HG02678 (cell line): ENCODE data around the gene TMEM134.

ENCODE experiments used
- ATAC-seq: cut with Tn5 transposase; IDR thresholded peaks from one replicate; pipeline ENCODE4 v1.9.1; 2021; ENCODE audit warnings: mild to moderate bottlenecking, moderate library complexity; ENCODE audit not compliant: unreplicated experiment

The TMEM134 gene

DNA sequence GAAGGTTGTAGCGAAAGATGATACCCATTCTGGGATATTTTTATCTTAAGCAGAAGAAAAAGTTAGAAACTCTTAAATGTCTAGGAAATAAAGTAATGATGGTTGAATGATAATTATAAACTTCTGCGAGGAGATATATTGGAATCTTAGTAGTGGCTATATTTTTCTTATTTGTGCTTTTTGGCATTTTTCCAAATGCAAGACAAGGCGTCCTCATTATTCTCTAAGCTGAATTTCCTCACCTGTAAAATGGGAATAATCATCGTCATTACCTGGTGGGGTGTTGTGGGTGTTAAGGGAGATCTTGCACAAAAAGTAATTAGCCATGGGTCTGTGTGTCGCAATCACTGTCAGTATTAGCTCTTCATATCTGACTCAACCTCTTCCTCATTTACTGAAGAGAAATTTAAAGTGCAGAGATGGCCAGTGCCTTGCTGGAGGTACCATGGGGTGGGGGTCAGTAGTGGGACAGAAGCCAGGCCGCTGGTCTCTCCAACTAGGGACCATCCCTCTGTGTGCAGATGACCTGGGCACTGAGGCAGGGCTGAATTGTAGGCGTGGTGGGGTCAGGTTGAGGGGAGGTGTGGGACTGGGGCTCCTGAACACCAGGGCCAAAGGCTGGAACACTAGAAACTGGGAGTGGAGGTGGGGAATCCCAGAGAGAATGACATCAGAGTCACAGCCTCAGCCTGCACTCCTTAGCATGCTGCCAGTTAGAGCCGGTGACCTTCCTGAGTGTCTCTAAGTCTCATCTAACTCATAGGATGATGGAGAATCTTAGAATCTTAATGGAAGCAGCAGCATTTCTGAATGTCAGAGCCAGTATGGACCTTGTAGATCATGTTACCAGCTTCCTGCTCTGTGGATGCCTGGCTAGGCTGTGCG is 32.0 kb upstream of the TMEM134 start:
- no peak for ATAC-seq

- ATAC-seq, result no peak
These were observed 31.4 kb upstream of the TMEM134 start for GRCh38 chr11:67500484-67500821.

DNA sequence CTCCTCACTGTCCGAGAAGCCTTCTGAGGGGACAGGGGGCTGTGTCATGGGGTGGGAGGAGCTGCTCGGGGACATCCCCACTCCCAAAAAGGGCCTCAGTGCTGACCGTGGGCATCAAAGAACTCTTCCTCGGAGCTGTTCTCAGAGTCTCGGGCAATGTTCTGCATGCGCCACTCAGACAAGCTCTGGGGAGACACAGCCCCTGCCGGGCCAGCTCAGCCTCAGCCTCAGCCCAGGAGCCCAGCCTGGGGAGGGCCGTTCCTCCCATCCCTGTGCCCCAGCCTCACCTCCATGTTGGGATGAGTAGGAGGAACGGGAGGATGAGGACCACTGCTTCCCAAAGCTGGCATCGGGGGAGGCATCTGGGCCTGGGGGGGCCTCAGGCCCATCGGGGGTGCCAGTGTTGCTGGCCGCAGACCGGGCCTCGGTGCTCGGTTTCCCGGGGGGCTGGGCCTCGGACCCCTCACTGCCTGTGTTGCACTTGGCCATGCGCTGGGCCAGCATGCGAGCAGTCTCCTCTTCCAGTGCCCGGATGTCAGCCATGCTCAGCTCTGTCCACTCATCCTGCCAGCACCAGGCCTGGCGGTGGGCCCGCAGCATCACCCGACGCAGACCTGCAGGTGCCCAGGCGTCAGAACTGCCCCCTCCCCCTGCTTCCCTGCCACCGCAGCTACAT is 30.9 kb upstream of the TMEM134 start:
- no peak for ATAC-seq

- no peak for ATAC-seq
These were observed 29.5 kb upstream of the TMEM134 start for GRCh38 chr11:67498544-67498972.

GRCh38 chr11:67497656-67498291 is 28.7 kb upstream of the TMEM134 start:
- ATAC-seq, result no peak

DNA sequence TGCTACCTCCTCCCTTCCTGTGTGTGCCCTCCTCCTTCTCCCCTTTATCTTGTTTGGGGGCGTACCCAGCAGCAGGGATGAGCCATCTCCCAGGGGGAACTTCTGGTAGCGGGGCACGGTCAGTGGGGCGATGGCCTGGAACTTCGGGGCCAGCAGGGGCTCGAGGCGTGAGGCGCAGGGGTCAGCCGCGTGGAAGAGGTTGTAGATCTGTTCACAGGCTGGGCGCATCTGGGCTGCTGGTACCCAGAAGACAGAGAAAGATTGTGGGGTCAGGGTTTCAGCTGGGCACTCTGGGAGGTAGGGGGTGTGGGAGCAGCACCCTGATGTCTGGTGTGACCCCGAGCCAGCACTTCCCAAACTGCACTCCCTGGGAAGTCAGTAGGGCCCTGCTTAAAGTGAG is 27.1 kb upstream of the TMEM134 start:
- ATAC-seq, result no peak

- ATAC-seq, result no peak
These were observed 26.4 kb upstream of the TMEM134 start for GRCh38 chr11:67495234-67496005.

DNA sequence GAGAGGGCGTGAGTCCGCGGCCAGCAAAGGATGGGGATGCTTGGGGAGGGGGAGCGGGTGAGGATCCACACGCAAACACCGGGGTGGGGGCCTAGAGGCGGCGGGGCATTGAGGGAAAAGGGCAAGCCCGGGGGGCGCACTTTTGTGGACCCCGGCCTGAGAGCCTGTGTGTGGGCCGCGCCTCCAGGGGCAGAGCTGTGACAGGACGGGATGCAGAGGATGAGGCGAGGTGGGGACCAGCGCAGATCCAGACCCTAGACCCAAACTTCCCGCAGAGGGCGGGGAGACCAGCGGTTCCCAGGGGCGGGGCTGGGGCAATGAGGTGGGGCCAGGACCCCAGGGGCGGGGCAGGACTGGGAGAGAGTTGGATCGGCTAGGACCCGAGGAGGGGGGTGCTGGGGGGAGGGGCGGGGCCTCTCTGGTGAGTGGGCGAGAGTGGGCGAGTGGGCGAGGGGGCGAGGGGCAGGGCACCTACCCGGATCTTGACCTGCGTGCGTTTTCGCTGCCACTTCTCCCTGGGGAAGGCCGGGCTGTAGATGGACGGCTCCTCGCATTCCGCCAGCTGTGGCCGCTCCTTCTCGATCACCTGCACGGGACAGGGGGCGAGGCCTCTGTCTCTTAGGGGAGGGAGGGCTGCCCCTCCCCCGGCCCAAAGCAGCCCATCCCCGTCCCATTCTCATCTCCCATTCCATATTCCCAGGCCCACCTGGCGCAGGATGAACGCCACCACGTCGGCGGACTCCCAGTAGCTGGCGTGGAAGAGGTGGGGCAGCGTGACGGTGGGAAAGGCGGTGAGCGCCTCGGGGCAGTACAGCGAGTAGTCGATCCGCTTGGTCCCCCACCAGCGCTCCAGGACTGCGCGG is 25.6 kb upstream of the TMEM134 start:
- ATAC-seq, result no peak

- no peak for ATAC-seq
These were observed 24.7 kb upstream of the TMEM134 start for GRCh38 chr11:67493548-67494370.

- no peak for ATAC-seq
These were observed 23.9 kb upstream of the TMEM134 start for GRCh38 chr11:67492801-67493547.

DNA sequence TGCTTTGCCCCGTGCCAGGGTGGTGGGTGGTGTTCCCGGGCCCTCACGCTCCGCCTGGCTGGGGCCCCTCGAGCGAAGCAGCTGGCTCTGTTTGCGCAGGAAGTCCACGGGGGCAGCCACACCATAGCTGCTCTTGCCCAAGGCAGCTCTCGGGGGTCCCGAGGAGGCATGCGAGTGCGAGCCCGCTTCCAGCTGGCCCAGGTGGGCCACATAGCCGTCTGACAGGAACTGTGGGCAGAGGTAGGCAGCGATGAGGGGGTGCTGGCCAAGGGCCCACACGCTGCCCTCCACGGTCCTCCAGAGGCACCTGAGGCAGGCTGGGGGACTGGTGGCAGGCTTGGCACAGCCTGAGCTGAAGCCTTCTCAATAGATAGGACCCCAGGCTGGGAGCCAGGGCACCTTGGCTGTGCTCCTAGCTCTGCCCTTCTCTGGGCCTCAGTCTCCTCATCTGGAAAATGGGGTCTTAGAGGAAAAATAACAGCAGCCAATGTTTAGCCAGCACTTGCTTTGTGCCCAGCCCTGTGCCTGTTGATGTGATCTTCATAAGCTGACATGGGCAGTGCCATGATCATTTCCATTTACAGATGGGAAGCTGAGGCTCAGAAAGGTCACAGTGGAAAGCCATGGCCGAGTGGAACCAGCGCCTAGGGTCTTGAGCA is 23.1 kb upstream of the TMEM134 start:
- no peak for ATAC-seq

DNA sequence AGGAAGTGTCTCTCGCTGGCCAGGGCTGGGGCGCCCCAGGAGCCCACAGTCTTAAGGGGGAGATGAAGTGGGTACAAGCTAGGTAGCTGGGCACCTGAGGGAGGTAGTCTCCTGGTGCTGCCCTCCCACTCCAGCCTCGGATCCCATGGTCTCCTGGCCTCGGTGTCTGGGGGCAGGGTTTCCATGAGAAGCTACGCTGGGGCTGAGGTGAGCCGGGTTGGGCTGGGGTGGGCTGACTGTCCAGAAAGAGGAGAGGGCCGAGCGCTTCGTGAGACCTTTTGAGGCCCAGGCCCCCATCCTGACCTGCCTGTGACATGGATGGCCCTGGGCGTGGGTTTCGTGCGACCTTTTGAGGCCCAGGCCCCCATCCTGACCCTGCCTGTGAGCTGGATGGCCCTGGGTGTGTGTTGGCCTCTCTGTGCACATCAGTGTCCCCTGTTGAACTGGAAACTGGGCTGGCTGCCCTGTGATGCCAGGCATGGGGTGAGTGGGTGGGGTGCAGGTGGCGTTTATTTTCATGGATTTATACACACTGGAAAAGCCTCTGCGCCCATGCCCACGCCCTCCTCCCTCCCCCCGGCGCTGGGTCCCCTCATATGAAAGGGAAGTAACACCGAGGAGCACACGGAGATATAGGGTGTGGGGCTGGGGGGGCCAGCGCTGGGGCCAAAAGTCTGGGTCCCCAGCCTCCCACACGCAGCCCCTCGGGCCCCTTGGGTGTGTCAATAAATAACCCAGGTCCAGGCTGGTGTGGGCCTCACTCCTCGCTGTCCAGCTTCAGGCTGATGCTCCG is 22.4 kb upstream of the TMEM134 start:
- ATAC-seq, result no peak

GRCh38 chr11:67490727-67491065 is 21.6 kb upstream of the TMEM134 start:
- ATAC-seq, result no peak

DNA sequence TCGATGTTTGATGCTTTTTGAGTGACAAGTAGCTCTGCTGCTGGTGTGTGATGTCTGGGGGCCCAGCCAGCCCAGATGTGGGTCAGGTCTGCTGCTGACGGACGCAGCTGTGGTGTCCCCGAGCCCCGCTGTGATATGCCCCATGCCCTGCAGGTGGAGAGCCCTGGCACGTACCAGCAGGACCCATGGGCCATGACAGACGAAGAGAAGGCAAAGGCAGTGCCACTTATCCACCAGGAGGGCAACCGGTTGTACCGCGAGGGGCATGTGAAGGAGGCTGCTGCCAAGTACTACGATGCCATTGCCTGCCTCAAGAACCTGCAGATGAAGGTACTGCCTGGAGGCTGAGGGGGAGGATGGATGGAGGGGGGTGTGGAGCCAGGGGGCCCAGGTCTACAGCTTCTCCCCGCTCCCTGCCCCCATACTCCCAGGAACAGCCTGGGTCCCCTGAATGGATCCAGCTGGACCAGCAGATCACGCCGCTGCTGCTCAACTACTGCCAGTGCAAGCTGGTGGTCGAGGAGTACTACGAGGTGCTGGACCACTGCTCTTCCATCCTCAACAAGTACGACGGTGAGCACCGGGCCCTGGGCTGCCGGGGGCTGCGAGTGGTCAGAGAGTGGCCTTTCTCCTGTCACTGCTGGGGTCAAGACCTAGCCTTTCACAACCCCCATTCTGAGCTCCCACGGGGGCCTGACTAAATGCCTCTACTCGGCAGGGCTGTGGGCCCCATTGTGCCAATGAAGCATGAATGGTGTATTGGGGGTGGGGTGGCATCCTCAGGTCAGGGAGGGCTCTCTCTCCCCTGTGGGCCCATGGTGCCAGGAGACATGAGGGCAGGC is 21.1 kb upstream of the TMEM134 start:
- ATAC-seq, result no peak

GRCh38 chr11:67489203-67489884 is 20.3 kb upstream of the TMEM134 start:
- ATAC-seq, result no peak
